HCT116 (cell line): ENCODE results near the gene EGFLAM. TPM values are rescaled to one million over a fixed set of nuclear protein-coding genes. Genes with fewer than 3 reads are reported as not detected.

Experiments
- ATAC-seq: fragments of 200-7000 bp; cut with Tn5 transposase; 2 replicates; pipeline ENCODE4 v1.9.1; 2020; ENCODE audit warnings: mild to moderate bottlenecking, moderate library complexity
- BruUV-seq: library from RNA; stranded (reverse); fragments of 400-500 nt; replicated peaks from 2 replicates; lab custom pipeline; 2021; lab: Mats Ljungman, UMichigan
- CTCF ChIA-PET: fragments of 300-600 bp; sonication (Branson Sonifier 250); formaldehyde crosslinking; loops from one replicate; lab custom pipeline; 2021; ENCODE audit warnings: antibody characterized with exemption; lab: Charles Lee
- POLR2A ChIA-PET: fragments of 300-600, 350-600 bp; sonication (Branson Sonifier 250); formaldehyde crosslinking; loops from one replicate; lab custom pipeline; 2021; ENCODE audit warnings: antibody characterized with exemption; lab: Charles Lee
- RAD21 ChIA-PET, 2 experiments: fragments of 300-600 bp; sonication (Branson Sonifier 250); formaldehyde crosslinking; loops; one replicate each; lab custom pipeline; 2023; ENCODE audit warnings: low total read pairs in 2 of 2; ENCODE audit not compliant: uncharacterized antibody in 2 of 2, unreplicated experiment in 2 of 2, low non-redundant PET in 1 of 2; lab: Charles Lee
- DNase-seq: peaks from one replicate; pipeline ENCODE4 v3.0.0-alpha.2; 2010; ENCODE audit warnings: low read depth, low spot score
- H2AFZ ChIP-seq: fragments of 200-600 bp; shearing (Covaris generic), sonication (generic); 2 replicates; pipeline ENCODE4 v1.6.1; 2017; ENCODE audit warnings: low read depth, mixed run types, mixed read lengths, antibody characterized with exemption, low read length; ENCODE audit not compliant: poor library complexity, severe bottlenecking
- H3K27ac ChIP-seq: 2 replicates; pipeline ENCODE4 v1.5.1; 2012; ENCODE audit warnings: low read depth, low read length
- H3K27me3 ChIP-seq: fragments of 200-600 bp; sonication (generic); 2 replicates; pipeline ENCODE4 v1.6.1; 2016; ENCODE audit warnings: mixed run types, low read length, mixed read lengths; ENCODE audit not compliant: insufficient read depth
- H3K36me3 ChIP-seq, 2 experiments: fragments of 200-500 bp in 1 of 2; fragments of 200-600 bp in 1 of 2; sonication (Bioruptor generic) in 1 of 2; sonication (generic) in 1 of 2; 2 replicates each; pipeline versions ENCODE4 v1.5.1 to v1.6.1; 2014 to 2016; ENCODE audit warnings: low read length in 2 of 2, inconsistent platforms in 1 of 2, mixed read lengths in 1 of 2, mixed run types in 1 of 2; ENCODE audit not compliant: insufficient read depth in 2 of 2, control insufficient read depth in 1 of 2
- H3K4me1 ChIP-seq, 2 experiments: fragments of 200-600 bp in 1 of 2; sonication (generic) in 1 of 2; 2 replicates each; pipeline versions ENCODE4 v1.5.1 to v1.6.1; 2012 to 2017; ENCODE audit warnings: low read length in 2 of 2, inconsistent platforms in 1 of 2, mild to moderate bottlenecking in 1 of 2, mixed read lengths in 1 of 2, mixed run types in 1 of 2, moderate library complexity in 1 of 2; ENCODE audit not compliant: insufficient read depth in 2 of 2, control insufficient read depth in 1 of 2
- H3K4me2 ChIP-seq: fragments of 200-600 bp; sonication (generic); 2 replicates; pipeline ENCODE4 v1.6.1; 2017; ENCODE audit warnings: mixed run types, low read length, mixed read lengths
- H3K4me3 ChIP-seq, 2 experiments: fragments of 200-600 bp in 1 of 2; sonication (generic) in 1 of 2; replicated peaks in 1 of 2; 2 replicates each; pipeline ENCODE4 v1.5.1; 2011 to 2016; ENCODE audit warnings: low read length in 2 of 2, control low read depth in 1 of 2, low read depth in 1 of 2, mild to moderate bottlenecking in 1 of 2, mixed read lengths in 1 of 2, mixed run types in 1 of 2
- H3K79me2 ChIP-seq: fragments of 200-600 bp; sonication (generic); 2 replicates; pipeline ENCODE4 v1.6.1; 2017; ENCODE audit warnings: mild to moderate bottlenecking, mixed run types, low read length, moderate library complexity, mixed read lengths; ENCODE audit not compliant: insufficient read depth
- H3K9ac ChIP-seq: fragments of 200-600 bp; sonication (generic); 2 replicates; pipeline ENCODE4 v1.6.1; 2016; ENCODE audit warnings: low read length, mixed read lengths
- H3K9me2 ChIP-seq: fragments of 200-600 bp; sonication (generic), shearing (Covaris generic); 2 replicates; pipeline ENCODE4 v1.6.1; 2017; ENCODE audit warnings: mixed run types, mild to moderate bottlenecking, moderate library complexity; ENCODE audit not compliant: insufficient read depth
- H3K9me3 ChIP-seq, 2 experiments: fragments of 200-500 bp in 1 of 2; fragments of 200-600 bp in 1 of 2; sonication (Bioruptor generic) in 1 of 2; sonication (generic) in 1 of 2; 2 replicates each; pipeline ENCODE4 v1.6.1; 2014 to 2017; ENCODE audit warnings: low read length in 2 of 2, mixed read lengths in 2 of 2, inconsistent platforms in 1 of 2, low read depth in 1 of 2, mild to moderate bottlenecking in 1 of 2, mixed run types in 1 of 2, moderate library complexity in 1 of 2; ENCODE audit not compliant: control insufficient read depth in 1 of 2, insufficient read depth in 1 of 2
- H4K20me1 ChIP-seq: fragments of 200-600 bp; sonication (generic), shearing (Covaris generic); 2 replicates; pipeline ENCODE4 v1.6.1; 2017; ENCODE audit warnings: mixed run types, mild to moderate bottlenecking, moderate library complexity; ENCODE audit not compliant: insufficient read depth
- CEBPB ChIP-seq: IDR thresholded peaks from 2 replicates; pipeline ENCODE4 v1.6.1; 2012; ENCODE audit warnings: low read depth
- EGR1 ChIP-seq: IDR thresholded peaks from 2 replicates; pipeline ENCODE4 v1.6.1; 2012; ENCODE audit warnings: low read depth
- ELF1 ChIP-seq: IDR thresholded peaks from 2 replicates; pipeline ENCODE4 v1.6.1; 2012; ENCODE audit warnings: low read depth, borderline replicate concordance
- EZH2 ChIP-seq: fragments of 200-600 bp; sonication (generic); IDR thresholded peaks from 2 replicates; pipeline ENCODE4 v1.6.1; 2017; ENCODE audit warnings: antibody characterized with exemption, mixed run types
- EZH2phosphoT487 ChIP-seq: fragments of 200-600 bp; IDR thresholded peaks from 2 replicates; pipeline ENCODE4 v1.6.1; 2018; ENCODE audit warnings: antibody characterized with exemption, borderline replicate concordance
- FOSL1 ChIP-seq: IDR thresholded peaks from 2 replicates; pipeline ENCODE4 v1.6.1; 2012; ENCODE audit warnings: low read depth
- JUND ChIP-seq: IDR thresholded peaks from 2 replicates; pipeline ENCODE4 v1.6.1; 2012
- MAX ChIP-seq: IDR thresholded peaks from 2 replicates; pipeline ENCODE4 v1.6.1; 2012
- POLR2AphosphoS5 ChIP-seq: IDR thresholded peaks from 2 replicates; pipeline ENCODE4 v1.6.1; 2011; ENCODE audit warnings: mild to moderate bottlenecking, low read depth, low read length, moderate library complexity
- RAD21 ChIP-seq: IDR thresholded peaks from 2 replicates; pipeline ENCODE4 v1.6.1; 2012; ENCODE audit warnings: low read depth, mild to moderate bottlenecking
- SIN3A ChIP-seq: IDR thresholded peaks from 2 replicates; pipeline ENCODE4 v1.6.1; 2012; ENCODE audit warnings: low read depth
- SP1 ChIP-seq: IDR thresholded peaks from 2 replicates; pipeline ENCODE4 v1.6.1; 2012; ENCODE audit warnings: low read depth
- SRF ChIP-seq: IDR thresholded peaks from 2 replicates; pipeline ENCODE4 v1.6.1; 2012; ENCODE audit warnings: low read depth
- TCF7L2 ChIP-seq: IDR thresholded peaks from 2 replicates; pipeline ENCODE4 v1.7.0; 2011; ENCODE audit warnings: borderline replicate concordance, inconsistent platforms; ENCODE audit not compliant: insufficient read depth, insufficient read length; ENCODE audit errors: extremely low read depth
- ZFX ChIP-seq: fragments of 450-650 bp; IDR thresholded peaks from 2 replicates; pipeline ENCODE4 v1.6.1; 2017
- ZNF274 ChIP-seq: fragments of 200-500 bp; sonication (Bioruptor generic); IDR thresholded peaks from 2 replicates; pipeline ENCODE4 v1.6.1; 2014; ENCODE audit warnings: mild to moderate bottlenecking, low read depth, low read length, inconsistent platforms
- intact Hi-C: fragments of 100-400 bp; cut with micrococcal nuclease; formaldehyde crosslinking; loops from 2 replicates; pipeline ENCODE4 v1.10.0; 2022
- total RNA-seq: library from RNA; stranded (reverse); gene quantifications from one replicate; pipeline ENCODE4 v1.2.1, GENCODE V29; 2021; ENCODE audit not compliant: unreplicated experiment
- TF ChIP-seq, protein P1 (sequence below): IDR thresholded peaks from 2 replicates; pipeline ENCODE4 v1.6.1; 2012
- TF ChIP-seq, protein P2 (sequence below): IDR thresholded peaks from 2 replicates; pipeline ENCODE4 v1.6.1; 2011; ENCODE audit warnings: mild to moderate bottlenecking, low read length, moderate library complexity; ENCODE audit not compliant: insufficient replicate concordance; ENCODE audit errors: extremely low read depth
- TF ChIP-seq, protein P3 (sequence below): IDR thresholded peaks from 2 replicates; pipeline ENCODE4 v1.6.1; 2012; ENCODE audit warnings: low read depth

The EGFLAM gene
- total RNA-seq, 1 experiment from 2014 or later: not detected

DNA sequence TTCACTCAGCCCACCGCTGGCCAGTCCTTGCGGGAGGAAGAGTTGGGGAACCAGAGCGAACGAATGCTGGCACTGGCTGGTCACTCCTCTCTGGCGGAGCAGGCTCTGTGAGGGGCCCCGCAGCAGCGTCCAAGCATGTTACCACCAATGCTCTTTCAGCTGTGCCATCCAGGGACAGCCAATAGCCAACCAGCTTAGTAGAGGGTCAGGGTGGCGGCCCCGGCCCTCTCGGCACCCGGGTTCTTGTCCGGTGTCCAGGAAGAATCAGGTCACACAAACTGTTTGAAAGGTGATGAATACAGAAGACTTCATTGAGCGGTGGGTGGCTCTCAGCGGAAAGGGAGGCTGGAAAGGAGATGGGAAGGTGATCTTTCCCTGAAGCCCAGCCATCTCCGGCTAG, 135.3 kb downstream of the EGFLAM start:
- Histone ChIP-seq H3K36me3 (no peaks in the 10 kb centered on the region), H2AFZ (no peak overlapping the region), H3K4me3 (no peak overlapping the region)
- ATAC-seq: no peak
- no peak for TF ChIP-seq EZH2
- TF ChIP-seq, protein P1, sequence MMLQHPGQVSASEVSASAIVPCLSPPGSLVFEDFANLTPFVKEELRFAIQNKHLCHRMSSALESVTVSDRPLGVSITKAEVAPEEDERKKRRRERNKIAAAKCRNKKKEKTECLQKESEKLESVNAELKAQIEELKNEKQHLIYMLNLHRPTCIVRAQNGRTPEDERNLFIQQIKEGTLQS: no peak
- no peak for TF ChIP-seq ELF1
- no peak for TF ChIP-seq MAX
- TF ChIP-seq POLR2AphosphoS5: no peak
- TF ChIP-seq EZH2phosphoT487: no peak
- no peak for TF ChIP-seq FOSL1
- no peak for TF ChIP-seq CEBPB
- TF ChIP-seq SIN3A: no peak
- TF ChIP-seq SP1: no peak
- TF ChIP-seq, protein P2, sequence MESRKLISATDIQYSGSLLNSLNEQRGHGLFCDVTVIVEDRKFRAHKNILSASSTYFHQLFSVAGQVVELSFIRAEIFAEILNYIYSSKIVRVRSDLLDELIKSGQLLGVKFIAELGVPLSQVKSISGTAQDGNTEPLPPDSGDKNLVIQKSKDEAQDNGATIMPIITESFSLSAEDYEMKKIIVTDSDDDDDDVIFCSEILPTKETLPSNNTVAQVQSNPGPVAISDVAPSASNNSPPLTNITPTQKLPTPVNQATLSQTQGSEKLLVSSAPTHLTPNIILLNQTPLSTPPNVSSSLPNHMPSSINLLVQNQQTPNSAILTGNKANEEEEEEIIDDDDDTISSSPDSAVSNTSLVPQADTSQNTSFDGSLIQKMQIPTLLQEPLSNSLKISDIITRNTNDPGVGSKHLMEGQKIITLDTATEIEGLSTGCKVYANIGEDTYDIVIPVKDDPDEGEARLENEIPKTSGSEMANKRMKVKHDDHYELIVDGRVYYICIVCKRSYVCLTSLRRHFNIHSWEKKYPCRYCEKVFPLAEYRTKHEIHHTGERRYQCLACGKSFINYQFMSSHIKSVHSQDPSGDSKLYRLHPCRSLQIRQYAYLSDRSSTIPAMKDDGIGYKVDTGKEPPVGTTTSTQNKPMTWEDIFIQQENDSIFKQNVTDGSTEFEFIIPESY: no peak
- no peak for TF ChIP-seq SRF
- no peak for TF ChIP-seq ZFX
- TF ChIP-seq EGR1: no peak
- no peak for TF ChIP-seq JUND
- TF ChIP-seq, protein P3, sequence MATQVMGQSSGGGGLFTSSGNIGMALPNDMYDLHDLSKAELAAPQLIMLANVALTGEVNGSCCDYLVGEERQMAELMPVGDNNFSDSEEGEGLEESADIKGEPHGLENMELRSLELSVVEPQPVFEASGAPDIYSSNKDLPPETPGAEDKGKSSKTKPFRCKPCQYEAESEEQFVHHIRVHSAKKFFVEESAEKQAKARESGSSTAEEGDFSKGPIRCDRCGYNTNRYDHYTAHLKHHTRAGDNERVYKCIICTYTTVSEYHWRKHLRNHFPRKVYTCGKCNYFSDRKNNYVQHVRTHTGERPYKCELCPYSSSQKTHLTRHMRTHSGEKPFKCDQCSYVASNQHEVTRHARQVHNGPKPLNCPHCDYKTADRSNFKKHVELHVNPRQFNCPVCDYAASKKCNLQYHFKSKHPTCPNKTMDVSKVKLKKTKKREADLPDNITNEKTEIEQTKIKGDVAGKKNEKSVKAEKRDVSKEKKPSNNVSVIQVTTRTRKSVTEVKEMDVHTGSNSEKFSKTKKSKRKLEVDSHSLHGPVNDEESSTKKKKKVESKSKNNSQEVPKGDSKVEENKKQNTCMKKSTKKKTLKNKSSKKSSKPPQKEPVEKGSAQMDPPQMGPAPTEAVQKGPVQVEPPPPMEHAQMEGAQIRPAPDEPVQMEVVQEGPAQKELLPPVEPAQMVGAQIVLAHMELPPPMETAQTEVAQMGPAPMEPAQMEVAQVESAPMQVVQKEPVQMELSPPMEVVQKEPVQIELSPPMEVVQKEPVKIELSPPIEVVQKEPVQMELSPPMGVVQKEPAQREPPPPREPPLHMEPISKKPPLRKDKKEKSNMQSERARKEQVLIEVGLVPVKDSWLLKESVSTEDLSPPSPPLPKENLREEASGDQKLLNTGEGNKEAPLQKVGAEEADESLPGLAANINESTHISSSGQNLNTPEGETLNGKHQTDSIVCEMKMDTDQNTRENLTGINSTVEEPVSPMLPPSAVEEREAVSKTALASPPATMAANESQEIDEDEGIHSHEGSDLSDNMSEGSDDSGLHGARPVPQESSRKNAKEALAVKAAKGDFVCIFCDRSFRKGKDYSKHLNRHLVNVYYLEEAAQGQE: no peak
- TF ChIP-seq RAD21: no peak
- TF ChIP-seq ZNF274: no peak
- no peak for TF ChIP-seq TCF7L2
- TF ChIP-seq, all 23 proteins: peak for 0
- H3K27ac ChIP-seq: no peak overlapping the region
- RAD21 ChIA-PET: no interaction called here
- no TSS peak for BruUV-seq
- no peaks in the 10 kb centered on the region for H3K79me2 ChIP-seq
- no peaks in the 10 kb centered on the region for H3K9me3 ChIP-seq
- H3K27me3 ChIP-seq: peaks cover 4% of the 10 kb centered on the region; the same call in 1 of the 2 replicates
- no peak overlapping the region for H3K4me2 ChIP-seq
- H3K9ac ChIP-seq: no peak overlapping the region
- H3K4me1 ChIP-seq: no peaks in the 10 kb centered on the region
- H4K20me1 ChIP-seq: no peaks in the 10 kb centered on the region
- no peaks in the 10 kb centered on the region for H3K9me2 ChIP-seq
- DNase-seq: no peak
- POLR2A ChIA-PET: no interaction called here
- CTCF ChIA-PET: interaction anchor here (1.2 kb wide), 1 partner anchor 10 kb away, joined by 3 read pairs; no protein-coding TSS in a partner anchor
- intact Hi-C loops: no loop called here
